AG10803 (cell line): ENCODE data around the gene SSX2IP.

Source experiments
- DNase-seq: peaks from one replicate; pipeline ENCODE4 v3.0.0; 2010; ENCODE audit warnings: low read depth
- H3K4me3 ChIP-seq: 2 replicates; pipeline ENCODE4 v1.5.1; 2011; ENCODE audit warnings: mild to moderate bottlenecking, low read length, control low read depth
- TF ChIP-seq, protein P1 (sequence below): conservative IDR thresholded peaks from 2 replicates; pipeline ENCODE4 v1.5.1; 2011; ENCODE audit warnings: mild to moderate bottlenecking, low read length, control low read depth, inconsistent platforms

SSX2IP gene

DNA sequence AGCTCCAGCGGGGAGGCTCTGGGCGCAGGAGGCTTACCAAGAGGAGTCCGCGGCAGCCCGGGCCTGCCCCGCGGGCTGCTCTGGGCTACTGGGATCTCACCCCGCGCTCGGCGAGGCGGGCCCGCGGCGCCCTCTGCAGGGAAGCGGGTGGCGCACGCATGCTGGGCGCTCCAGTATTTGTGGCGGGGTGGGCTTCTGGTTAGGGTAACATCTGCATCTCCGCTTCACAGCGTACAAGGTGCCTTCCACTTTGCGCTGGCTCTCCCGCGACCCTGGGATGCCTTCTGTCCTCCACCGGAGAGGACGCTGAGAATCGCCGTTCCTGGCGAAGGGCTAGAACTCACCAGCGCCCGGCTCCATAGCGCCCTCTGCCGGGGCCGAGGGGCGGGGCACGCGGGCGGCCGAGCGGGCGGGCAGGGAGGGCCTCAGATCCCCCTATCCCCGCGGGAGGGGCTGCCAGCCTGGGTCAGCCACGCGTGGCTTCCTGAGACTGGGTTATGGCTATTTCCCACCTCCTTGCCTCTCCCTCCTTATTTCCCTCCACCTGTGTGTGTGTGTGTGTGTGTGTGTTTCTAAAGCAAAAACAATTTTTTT lies 69.4 kb downstream of the SSX2IP start:
- peak; percentile 70 for DNase-seq
- TF ChIP-seq, protein P1, sequence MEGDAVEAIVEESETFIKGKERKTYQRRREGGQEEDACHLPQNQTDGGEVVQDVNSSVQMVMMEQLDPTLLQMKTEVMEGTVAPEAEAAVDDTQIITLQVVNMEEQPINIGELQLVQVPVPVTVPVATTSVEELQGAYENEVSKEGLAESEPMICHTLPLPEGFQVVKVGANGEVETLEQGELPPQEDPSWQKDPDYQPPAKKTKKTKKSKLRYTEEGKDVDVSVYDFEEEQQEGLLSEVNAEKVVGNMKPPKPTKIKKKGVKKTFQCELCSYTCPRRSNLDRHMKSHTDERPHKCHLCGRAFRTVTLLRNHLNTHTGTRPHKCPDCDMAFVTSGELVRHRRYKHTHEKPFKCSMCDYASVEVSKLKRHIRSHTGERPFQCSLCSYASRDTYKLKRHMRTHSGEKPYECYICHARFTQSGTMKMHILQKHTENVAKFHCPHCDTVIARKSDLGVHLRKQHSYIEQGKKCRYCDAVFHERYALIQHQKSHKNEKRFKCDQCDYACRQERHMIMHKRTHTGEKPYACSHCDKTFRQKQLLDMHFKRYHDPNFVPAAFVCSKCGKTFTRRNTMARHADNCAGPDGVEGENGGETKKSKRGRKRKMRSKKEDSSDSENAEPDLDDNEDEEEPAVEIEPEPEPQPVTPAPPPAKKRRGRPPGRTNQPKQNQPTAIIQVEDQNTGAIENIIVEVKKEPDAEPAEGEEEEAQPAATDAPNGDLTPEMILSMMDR, result peak; percentile 58; the same call in 1 of the 2 replicates
- H3K4me3 ChIP-seq, result peak overlapping the region; percentile 77

DNA sequence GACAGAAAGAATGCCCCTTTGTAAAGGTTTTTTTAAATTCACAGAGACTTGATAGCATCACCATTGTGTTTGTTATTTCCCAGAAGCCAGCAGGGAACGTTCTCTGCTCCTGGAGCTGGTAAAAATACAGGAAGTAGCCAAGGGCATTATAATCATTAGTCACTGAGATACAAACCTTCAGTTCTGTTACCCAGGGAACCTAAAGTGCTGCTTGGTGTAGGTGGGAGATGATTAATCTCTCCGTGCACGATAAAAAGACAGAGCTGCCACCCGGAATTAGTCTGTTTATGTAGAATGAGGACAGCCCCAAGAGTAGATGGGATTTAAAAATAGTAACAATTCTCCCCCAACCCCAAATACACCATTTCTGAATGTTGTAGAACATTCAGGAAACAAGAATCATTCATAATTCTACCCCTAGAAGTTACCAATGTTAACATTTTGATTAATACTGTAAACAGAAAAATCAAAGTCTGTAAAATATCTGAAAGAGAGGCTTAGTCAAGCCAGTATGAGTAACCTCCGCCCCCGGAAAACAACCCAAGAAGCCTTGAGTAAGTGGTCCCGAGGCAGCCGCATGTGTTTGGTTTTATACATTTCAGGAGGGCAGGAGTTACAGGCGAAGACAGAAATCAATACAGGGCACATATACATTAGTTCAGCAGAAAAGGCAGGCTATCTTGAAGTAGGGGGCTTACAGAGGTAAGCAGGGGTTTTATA lies 70.7 kb downstream of the SSX2IP start:
- TF ChIP-seq, protein P1, result no peak
- peak; percentile 60 for DNase-seq
- H3K4me3 ChIP-seq, result no peak overlapping the region

DNA sequence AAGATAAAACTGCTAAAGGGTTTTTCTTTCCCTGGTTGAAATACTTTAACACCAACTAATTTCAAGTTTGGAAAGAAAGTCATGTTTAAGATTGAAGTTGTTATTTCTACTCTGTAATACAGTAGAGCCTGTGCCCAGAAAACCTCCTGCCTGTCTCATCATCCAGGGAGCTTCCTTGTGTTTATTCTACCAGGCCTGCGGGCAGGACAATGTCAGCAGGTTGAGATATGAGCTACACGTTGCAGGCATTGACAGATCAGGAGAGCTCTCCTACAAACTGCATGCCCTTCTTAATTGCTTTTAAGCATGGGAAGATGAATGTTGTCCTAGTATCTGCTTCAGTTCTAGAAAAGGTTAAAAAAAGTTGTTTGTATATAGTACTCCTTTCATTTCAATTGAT lies 72.9 kb downstream of the SSX2IP start:
- DNase-seq, result no peak
- no peak overlapping the region for H3K4me3 ChIP-seq
- TF ChIP-seq, protein P1, result no peak

DNA sequence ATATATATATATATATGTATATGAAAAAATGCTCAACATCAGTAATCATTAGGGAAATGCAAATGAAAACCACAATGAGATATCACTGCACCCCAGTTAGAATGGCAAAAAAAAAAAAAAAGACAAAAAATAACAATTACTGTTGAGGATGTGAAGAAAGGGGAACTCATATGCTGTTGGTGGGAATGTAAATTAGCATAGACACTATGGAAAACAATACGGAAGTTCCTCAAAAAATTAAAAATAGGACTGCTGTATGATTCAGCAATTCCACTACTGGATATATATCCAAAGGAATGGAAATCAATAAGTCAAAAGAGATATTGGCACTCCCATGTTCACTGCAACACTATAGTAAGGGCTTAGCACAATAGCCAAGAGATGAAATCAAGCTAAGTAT lies 74.5 kb downstream of the SSX2IP start:
- no peak for DNase-seq
- TF ChIP-seq, protein P1, result no peak
- H3K4me3 ChIP-seq, result no peak overlapping the region

DNA sequence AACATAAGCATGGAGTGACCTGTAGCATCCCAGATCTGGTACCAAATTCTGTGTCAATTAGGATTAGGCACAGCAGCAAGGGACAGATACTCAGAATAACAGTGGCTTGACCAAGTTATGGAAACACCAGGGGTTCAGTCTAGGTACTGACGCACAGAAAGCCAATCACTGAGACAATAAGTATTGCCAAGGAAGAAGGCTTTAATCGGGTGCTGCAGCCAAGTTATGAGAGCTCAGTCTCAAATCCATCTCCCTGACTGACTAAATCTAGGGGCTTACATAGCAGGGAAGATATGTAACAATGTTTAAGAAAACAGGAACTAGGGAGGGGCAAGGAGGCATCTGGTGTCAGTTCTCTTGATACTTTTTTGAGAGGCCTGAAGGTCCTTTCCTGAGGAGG lies 76.4 kb downstream of the SSX2IP start:
- TF ChIP-seq, protein P1, result no peak
- no peak overlapping the region for H3K4me3 ChIP-seq
- DNase-seq, result no peak

DNA sequence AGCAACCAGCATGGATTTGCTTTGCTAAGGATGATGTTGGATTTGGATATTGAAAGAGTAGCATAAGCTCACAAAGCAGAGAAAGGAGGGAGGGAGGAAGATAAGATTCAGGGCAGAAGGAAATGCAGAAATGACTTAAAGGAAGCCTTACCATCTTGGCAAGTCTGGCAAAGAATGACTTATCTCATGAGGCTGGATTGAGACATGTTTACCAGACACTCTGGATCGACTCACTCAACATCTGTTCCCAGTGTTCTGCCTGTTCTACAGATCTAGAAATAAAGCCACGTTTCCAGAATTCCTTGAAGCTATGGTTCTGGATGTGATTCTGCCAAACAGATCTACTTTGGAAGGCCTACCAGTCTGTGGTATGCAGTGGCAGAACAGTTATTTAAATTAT lies 77.2 kb downstream of the SSX2IP start:
- H3K4me3 ChIP-seq, result no peak overlapping the region
- TF ChIP-seq, protein P1, result no peak
- peak; percentile 52 for DNase-seq

DNA sequence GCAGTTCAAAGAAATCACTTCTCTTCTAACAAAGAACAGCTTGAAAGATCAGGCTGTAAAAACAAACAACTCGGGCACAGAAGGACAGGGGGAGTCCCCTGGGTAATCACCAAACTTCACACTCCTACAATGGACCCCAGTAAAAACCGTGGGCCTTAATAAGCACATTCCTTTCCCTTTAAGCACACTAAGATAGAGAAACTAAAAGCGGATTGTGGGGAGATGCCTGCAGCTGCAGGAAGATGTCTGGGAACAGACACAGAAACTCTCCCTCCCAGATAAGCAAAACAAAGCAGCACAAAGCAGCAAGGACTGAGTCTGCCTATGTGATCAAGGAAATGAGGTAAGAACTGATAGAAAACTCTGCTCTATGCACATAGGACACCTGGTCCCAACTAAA lies 78.5 kb downstream of the SSX2IP start:
- DNase-seq, result peak; percentile 6
- H3K4me3 ChIP-seq, result no peak overlapping the region; the same call in 1 of the 2 replicates
- TF ChIP-seq, protein P1, result no peak
